ENCODE measurements around the gene SLITRK2. TPM values are rescaled to one million over a fixed set of nuclear protein-coding genes. Genes with fewer than 3 reads are reported as not detected.

Gene SLITRK2, protein sequence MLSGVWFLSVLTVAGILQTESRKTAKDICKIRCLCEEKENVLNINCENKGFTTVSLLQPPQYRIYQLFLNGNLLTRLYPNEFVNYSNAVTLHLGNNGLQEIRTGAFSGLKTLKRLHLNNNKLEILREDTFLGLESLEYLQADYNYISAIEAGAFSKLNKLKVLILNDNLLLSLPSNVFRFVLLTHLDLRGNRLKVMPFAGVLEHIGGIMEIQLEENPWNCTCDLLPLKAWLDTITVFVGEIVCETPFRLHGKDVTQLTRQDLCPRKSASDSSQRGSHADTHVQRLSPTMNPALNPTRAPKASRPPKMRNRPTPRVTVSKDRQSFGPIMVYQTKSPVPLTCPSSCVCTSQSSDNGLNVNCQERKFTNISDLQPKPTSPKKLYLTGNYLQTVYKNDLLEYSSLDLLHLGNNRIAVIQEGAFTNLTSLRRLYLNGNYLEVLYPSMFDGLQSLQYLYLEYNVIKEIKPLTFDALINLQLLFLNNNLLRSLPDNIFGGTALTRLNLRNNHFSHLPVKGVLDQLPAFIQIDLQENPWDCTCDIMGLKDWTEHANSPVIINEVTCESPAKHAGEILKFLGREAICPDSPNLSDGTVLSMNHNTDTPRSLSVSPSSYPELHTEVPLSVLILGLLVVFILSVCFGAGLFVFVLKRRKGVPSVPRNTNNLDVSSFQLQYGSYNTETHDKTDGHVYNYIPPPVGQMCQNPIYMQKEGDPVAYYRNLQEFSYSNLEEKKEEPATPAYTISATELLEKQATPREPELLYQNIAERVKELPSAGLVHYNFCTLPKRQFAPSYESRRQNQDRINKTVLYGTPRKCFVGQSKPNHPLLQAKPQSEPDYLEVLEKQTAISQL
- total RNA-seq (2012; rRNA removed) = under 0.01 and 0.25 TPM in 2 replicates

DNA sequence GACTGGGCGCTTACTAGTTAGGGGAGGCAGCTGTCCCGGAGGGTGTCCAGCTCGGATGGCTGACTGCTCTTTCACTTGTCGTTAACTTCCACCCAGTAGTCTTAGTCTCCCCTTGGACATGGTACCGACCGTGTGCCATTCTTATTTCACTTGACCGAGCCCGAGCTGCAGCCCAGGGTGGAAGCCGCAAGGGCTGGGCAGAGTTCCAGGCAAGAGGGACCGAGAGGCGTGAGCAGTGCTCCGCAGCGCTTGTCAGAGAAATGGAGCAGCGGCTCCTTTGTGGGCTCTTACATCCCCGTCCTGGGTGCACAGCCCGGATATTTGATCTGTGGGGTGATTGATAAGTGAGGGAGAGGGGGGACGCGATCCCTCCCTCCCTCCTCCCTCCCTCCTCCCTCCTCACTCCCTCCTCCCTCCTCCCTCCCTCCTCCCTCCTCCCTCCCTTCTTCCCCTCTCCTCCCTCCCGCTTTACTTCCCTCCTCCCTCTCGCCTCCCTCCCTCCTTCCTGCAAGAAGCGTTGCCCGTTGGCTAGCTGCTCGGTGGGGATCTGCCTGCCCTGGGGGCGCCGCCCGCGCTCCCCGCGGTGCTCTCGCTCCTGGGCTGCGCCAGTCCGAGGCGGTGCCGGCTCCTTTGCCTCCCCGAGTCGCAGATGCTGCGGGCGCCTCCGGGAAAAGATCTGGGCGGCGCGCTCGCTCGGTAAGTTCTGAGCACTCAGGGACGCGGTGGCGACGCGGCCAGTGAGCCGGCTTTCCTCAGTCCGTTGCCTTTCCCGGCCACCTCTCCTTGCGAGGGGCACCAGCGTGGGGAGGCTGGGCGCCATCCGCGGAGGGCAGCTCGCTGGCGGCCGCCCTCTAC, at the start of gene SLITRK2:
SLITRK2 (plus strand) TSS at position 499 of the 855 bp plus-strand sequence. CDS start 4,597 bp downstream, outside the sequence.
- Histone ChIP-seq H3K4me3 (ENCODE audit: low read length) (no peak within 1 kb of the TSS), H3K9me3 (replicated peaks; ENCODE audit: low read length) (no peaks in the 10 kb centered on the region), H3K4me2 (ENCODE audit: low read length) (no peak within 1 kb of the TSS), H3K9ac (ENCODE audit: low read depth, low read length) (no peak within 1 kb of the TSS), H3K36me3 (ENCODE audit: insufficient read depth, low read length) (no peaks in the 10 kb centered on the region), H3K4me1 (ENCODE audit: control insufficient read depth, insufficient read depth, low read length) (no peaks in the 10 kb centered on the region), H3K27me3 (ENCODE audit: control insufficient read depth, insufficient read depth, low read length) (peaks cover 3% of the 10 kb centered on the region)

DNA sequence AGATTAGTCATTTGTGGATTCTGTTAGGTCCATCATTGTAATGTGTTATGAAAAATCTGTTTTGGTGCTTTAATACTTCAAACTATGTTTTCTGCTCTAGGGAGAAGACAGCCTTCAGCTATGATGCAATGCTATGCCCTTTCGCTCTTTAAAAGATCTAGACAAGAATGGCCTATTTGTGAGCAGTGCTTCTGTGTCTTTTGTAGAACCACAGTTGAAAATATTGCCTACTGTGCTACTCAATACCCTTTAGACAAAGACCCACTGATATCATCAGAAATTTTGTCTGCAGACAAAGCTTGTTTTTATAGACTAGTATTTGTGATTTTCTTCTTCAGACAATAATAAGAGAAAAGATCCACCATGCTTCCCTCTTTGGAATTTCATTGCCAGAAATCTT, 44.6 kb upstream of the SLITRK2 start:
- Histone ChIP-seq H3K36me3 (ENCODE audit: insufficient read depth, low read length) (no peaks in the 10 kb centered on the region), H3K4me3 (ENCODE audit: low read length) (no peak overlapping the region), H3K27me3 (ENCODE audit: control insufficient read depth, insufficient read depth, low read length) (no peaks in the 10 kb centered on the region), H3K9me3 (replicated peaks; ENCODE audit: low read length) (peaks cover 6% of the 10 kb centered on the region), H3K4me1 (ENCODE audit: control insufficient read depth, insufficient read depth, low read length) (no peaks in the 10 kb centered on the region), H3K4me2 (ENCODE audit: low read length) (no peak overlapping the region), H3K9ac (ENCODE audit: low read depth, low read length) (no peak overlapping the region)

DNA sequence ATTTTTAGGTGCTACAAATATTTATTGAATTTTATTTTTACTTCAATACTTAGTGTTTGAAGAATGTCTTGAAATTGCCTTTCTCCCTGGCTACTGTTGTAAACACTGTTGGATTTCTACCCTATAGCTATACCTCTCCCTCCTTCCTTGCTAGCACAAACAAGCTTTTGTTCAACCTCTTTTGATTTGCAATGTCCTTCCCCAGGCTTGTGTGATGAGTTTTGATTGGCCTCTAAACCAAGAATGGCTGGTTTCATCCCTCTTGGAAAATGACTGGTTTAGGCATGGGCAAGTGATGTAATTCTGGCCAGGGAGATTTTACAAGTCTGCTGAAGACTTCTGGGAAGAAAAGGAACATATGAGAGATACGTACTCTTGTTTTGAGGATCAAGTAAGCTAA, 25.3 kb upstream of the SLITRK2 start:
- Histone ChIP-seq H3K4me3 (ENCODE audit: low read length) (no peak overlapping the region), H3K9ac (ENCODE audit: low read depth, low read length) (no peak overlapping the region), H3K9me3 (replicated peaks; ENCODE audit: low read length) (no peaks in the 10 kb centered on the region), H3K4me1 (ENCODE audit: control insufficient read depth, insufficient read depth, low read length) (no peaks in the 10 kb centered on the region), H3K36me3 (ENCODE audit: insufficient read depth, low read length) (no peaks in the 10 kb centered on the region), H3K27me3 (ENCODE audit: control insufficient read depth, insufficient read depth, low read length) (no peaks in the 10 kb centered on the region), H3K4me2 (ENCODE audit: low read length) (no peak overlapping the region)

DNA sequence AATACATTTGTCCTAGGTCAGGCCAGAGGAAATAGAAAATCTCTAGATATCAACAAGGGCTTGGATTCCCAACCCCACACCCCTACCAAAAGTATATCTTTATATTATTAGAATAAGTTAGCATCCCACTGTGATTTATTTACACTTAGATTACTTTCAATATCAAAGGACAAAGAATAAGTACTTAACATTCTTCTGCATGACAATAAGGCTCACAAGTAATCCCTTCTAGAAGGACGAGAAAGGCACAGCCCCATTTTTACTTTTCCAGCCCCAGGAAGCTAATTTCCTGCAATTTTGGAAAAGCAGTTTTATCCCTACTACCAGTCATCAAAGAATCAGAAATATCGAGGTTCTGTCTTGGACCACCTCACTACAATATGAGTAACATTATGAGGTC, 14.1 kb upstream of the SLITRK2 start:
- no peak overlapping the region for H3K4me2 ChIP-seq (ENCODE audit: low read length)
- H3K36me3 ChIP-seq (ENCODE audit: insufficient read depth, low read length) = no peaks in the 10 kb centered on the region
- H3K9ac ChIP-seq (ENCODE audit: low read depth, low read length) = no peak overlapping the region
- no peaks in the 10 kb centered on the region for H3K27me3 ChIP-seq (ENCODE audit: control insufficient read depth, insufficient read depth, low read length)
- no peaks in the 10 kb centered on the region for H3K4me1 ChIP-seq (ENCODE audit: control insufficient read depth, insufficient read depth, low read length)
- H3K4me3 ChIP-seq (ENCODE audit: low read length) = no peak overlapping the region
- H3K9me3 ChIP-seq (replicated peaks; ENCODE audit: low read length) = peaks cover 10% of the 10 kb centered on the region

DNA sequence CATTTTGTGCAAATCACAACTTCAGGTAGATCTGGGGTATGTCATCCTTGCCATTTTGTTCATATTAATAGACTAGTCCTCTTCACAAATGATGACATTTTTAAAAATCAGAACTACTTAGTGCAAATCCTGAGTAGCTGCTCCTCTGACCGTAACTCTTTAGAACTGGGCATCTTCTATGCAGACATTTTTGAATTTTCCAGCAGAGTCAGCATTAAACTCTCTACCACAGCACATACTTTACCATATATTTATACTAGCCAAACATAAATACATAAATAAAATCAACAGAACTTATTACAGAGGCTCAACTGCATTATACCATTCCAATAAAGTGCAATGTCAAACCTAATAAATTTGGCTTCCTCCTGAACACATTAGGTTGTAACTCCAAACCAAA, 4.5 kb upstream of the SLITRK2 start:
- Histone ChIP-seq H3K9me3 (replicated peaks; ENCODE audit: low read length) (no peaks in the 10 kb centered on the region), H3K9ac (ENCODE audit: low read depth, low read length) (no peak overlapping the region), H3K27me3 (ENCODE audit: control insufficient read depth, insufficient read depth, low read length) (no peaks in the 10 kb centered on the region), H3K36me3 (ENCODE audit: insufficient read depth, low read length) (no peaks in the 10 kb centered on the region), H3K4me1 (ENCODE audit: control insufficient read depth, insufficient read depth, low read length) (no peaks in the 10 kb centered on the region), H3K4me2 (ENCODE audit: low read length) (no peak overlapping the region), H3K4me3 (ENCODE audit: low read length) (no peak overlapping the region)

DNA sequence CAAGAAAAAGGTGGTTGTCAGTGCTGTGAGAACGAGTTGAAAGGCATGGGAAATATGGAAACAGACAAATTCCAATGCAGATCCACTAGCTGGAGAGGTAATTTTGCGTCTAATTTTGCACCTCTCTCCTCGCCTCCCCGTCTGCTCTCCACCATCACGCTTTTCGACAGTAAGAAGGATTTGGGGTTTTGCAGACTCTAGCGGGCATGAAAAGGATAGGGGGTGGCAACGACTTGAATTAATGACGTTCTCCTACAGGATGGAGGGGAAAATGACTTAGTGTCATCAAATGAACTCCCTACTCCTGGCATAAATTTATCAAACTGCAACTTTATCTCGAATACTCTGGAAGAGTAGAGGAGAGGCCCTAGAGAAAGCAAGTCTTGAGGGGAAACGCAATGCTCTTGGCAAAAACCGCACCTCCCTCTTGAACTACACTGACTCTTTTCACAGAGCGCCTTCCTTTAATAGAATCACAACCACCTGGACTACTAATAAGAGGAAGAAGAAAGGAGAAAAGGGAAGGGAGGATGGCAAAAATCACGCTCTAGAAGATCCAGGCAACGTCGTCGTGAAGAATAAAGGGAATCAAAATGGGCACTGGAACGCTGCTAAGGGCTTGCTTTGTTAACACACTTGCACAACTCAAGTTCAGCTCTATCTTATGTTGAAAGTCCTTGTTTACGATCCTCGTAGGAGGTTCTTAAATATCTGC, 871 bp upstream of the SLITRK2 start:
- Histone ChIP-seq H3K27me3 (ENCODE audit: control insufficient read depth, insufficient read depth, low read length) (peaks cover 3% of the 10 kb centered on the region), H3K9ac (ENCODE audit: low read depth, low read length) (no peak overlapping the region), H3K4me3 (ENCODE audit: low read length) (no peak overlapping the region), H3K9me3 (replicated peaks; ENCODE audit: low read length) (no peaks in the 10 kb centered on the region), H3K4me1 (ENCODE audit: control insufficient read depth, insufficient read depth, low read length) (no peaks in the 10 kb centered on the region), H3K36me3 (ENCODE audit: insufficient read depth, low read length) (no peaks in the 10 kb centered on the region), H3K4me2 (ENCODE audit: low read length) (no peak overlapping the region)

DNA sequence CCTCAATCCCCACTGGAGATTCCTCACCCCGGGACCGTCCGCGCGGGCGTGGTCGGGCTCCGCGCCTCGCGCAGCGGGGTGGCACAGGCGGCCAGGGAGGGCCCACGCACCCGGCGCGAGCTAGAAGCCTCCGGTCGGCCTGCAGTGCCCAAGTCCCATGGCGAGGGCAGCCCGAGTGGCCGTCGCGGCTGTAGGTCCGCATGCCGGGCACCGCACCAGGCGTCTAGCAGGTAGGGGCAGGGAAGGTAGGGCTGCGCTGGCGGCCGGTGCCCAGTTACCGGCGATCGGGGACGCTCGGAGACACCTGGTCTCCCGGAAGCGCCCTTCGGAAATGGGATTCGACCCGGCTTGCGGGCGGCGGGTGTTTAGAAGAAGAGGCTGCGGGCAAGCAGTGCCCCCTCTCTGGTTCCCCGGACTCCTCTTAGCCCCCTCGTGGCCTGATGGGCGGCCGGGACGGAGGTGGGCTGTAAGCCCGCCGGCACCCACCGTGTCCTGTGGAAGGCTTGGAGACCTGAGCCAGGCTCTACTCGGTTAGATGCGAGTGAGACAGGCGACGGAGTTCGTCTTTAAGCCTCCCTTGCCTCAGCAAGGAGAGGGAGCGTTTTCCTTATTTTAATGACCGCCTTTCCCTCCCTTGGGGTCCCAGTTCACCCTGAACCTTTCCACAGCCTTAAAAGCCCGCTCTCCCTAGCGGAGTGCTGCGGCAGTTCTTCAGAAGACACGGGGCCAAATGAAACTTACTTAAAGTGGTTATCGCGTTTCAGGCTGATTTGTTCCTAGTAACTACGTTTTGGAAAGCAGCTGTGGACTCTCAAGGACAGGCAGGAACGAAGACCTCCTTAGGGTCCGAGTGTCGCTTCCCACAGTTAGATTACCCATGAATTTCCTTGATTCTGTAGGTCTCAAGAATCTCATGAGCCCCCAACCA, 821 bp downstream of the SLITRK2 start:
- Histone ChIP-seq H3K9me3 (replicated peaks; ENCODE audit: low read length) (peaks cover 3% of the 10 kb centered on the region), H3K36me3 (ENCODE audit: insufficient read depth, low read length) (no peaks in the 10 kb centered on the region), H3K9ac (ENCODE audit: low read depth, low read length) (no peak overlapping the region), H3K4me2 (ENCODE audit: low read length) (no peak overlapping the region), H3K27me3 (ENCODE audit: control insufficient read depth, insufficient read depth, low read length) (peaks cover 3% of the 10 kb centered on the region), H3K4me1 (ENCODE audit: control insufficient read depth, insufficient read depth, low read length) (no peaks in the 10 kb centered on the region), H3K4me3 (ENCODE audit: low read length) (no peak overlapping the region)

DNA sequence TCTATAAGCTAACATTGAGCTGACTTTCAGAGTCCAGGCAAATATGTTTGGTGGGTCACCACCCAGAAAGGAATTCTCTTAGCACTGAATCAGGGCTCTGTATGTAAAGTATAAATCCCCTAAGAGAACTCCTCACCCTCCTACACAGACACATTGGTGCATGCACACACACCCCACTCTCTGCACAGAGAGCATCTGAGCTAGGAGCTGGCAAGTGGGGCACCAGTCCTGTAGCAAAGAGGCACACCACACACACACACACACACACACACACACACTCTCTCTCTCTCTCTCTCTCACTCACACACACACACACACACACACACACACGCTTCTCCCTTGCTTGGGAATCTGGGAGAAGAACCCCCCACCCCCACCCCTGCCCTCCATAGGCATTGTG, 3.2 kb downstream of the SLITRK2 start:
- Histone ChIP-seq H3K9ac (ENCODE audit: low read depth, low read length) (no peak overlapping the region), H3K27me3 (ENCODE audit: control insufficient read depth, insufficient read depth, low read length) (peaks cover 3% of the 10 kb centered on the region), H3K4me1 (ENCODE audit: control insufficient read depth, insufficient read depth, low read length) (no peaks in the 10 kb centered on the region)

DNA sequence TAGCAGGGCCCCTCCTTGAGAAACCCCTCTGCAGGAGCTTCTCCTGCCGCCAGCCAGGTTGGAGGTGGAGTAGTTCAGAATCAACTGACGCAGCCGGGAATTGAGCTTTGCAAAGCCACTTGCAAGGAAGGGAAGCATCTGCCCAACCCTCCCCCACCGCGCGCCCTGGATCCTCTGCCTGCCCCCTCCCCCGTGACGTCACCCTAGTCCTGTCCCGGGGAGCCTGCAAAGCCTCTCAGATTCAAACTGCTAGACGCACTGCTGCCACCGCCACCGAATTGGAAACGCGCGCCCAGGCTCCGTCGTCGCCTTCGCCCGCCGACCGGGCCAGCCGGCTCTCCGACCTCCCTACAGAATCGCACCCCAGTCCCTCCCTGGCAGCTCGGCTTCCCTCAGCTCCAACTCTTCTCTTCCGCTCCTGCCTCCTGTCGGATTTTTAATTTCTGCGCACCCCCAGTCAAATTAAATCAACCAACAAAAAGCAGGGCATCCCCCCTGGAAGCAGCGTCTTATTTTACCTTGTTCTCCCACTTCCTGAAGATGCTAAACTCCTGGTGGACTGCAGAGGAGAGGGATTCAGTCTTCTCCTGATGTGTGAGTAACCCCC, 3.8 kb downstream of the SLITRK2 start:
- Histone ChIP-seq H3K27me3 (ENCODE audit: control insufficient read depth, insufficient read depth, low read length) (peaks cover 3% of the 10 kb centered on the region), H3K9ac (ENCODE audit: low read depth, low read length) (no peak overlapping the region), H3K36me3 (ENCODE audit: insufficient read depth, low read length) (no peaks in the 10 kb centered on the region), H3K4me3 (ENCODE audit: low read length) (no peak overlapping the region), H3K4me2 (ENCODE audit: low read length) (no peak overlapping the region), H3K4me1 (ENCODE audit: control insufficient read depth, insufficient read depth, low read length) (no peaks in the 10 kb centered on the region), H3K9me3 (replicated peaks; ENCODE audit: low read length) (peaks cover 7% of the 10 kb centered on the region)

More for the DNA sequence above, 3.2 kb downstream of the SLITRK2 start:
- Histone ChIP-seq H3K36me3 (ENCODE audit: insufficient read depth, low read length) (no peaks in the 10 kb centered on the region), H3K4me2 (ENCODE audit: low read length) (no peak overlapping the region), H3K9me3 (replicated peaks; ENCODE audit: low read length) (peaks cover 7% of the 10 kb centered on the region), H3K4me3 (ENCODE audit: low read length) (no peak overlapping the region)
